A549 (cell line): ENCODE data around the gene RASD2. TPM values are rescaled to one million over a fixed set of nuclear protein-coding genes. Genes with fewer than 3 reads are reported as not detected.
A peak's percentile ranks its signal among the peaks of the same experiment; 100 is the strongest.

Experiments used
- ATAC-seq, 2 experiments: fragments of 200-7000 bp in 1 of 2; fragments of >200 bp in 1 of 2; cut with Nextera tagmentation in 1 of 2; cut with Tn5 transposase in 1 of 2; 3 replicates each; pipeline versions ENCODE4 v1.8.0 to v1.9.1; 2018 to 2020; ENCODE audit warnings: mild to moderate bottlenecking in 1 of 2, moderate library complexity in 1 of 2
- CTCF ChIA-PET: fragments of 300-600 bp; sonication (Branson Sonifier 250); formaldehyde crosslinking; extraction: SDS; loops from one replicate; lab custom pipeline; 2021; ENCODE audit warnings: antibody characterized with exemption, inconsistent platforms; lab: Yijun Ruan, JAX
- POLR2A ChIA-PET: fragments of 350-600 bp; formaldehyde crosslinking; extraction: SDS; loops from one replicate; lab custom pipeline; 2021; ENCODE audit warnings: antibody characterized with exemption, inconsistent platforms; lab: Yijun Ruan, JAX
- DNase-seq, 2 experiments: peaks; one replicate each; pipeline versions ENCODE4 v3.0.0 to v3.0.0-alpha.2; 2011 to 2016; ENCODE audit warnings: low read depth in 1 of 2, low spot score in 1 of 2
- FAIRE-seq: peaks from 2 replicates; lab custom pipeline; 2011; peaks lifted over from hg19 to GRCh38; lab: Jason Lieb, UNC
- H3K27ac ChIP-seq, 2 experiments: fragments of >200 bp; sonication (Bioruptor Twin); formaldehyde crosslinking; 3 replicates each; pipeline ENCODE4 v1.5.1; 2016 to 2017
- H3K4me1 ChIP-seq: fragments of >200 bp; sonication (Bioruptor Twin); formaldehyde crosslinking; 3 replicates; pipeline ENCODE4 v1.6.1; 2016
- H3K4me2 ChIP-seq: fragments of >200 bp; sonication (Bioruptor Twin); formaldehyde crosslinking; 3 replicates; pipeline ENCODE4 v1.6.1; 2016
- H3K4me3 ChIP-seq: fragments of >200 bp; sonication (Bioruptor Twin); formaldehyde crosslinking; 3 replicates; pipeline ENCODE4 v1.5.1; 2016
- H3K9me3 ChIP-seq: fragments of >200 bp; sonication (Bioruptor Twin); formaldehyde crosslinking; 3 replicates; pipeline ENCODE4 v1.6.1; 2016
- FOSL2 ChIP-seq, 2 experiments: fragments of 450-650 bp in 1 of 2; fragments of >200 bp in 1 of 2; sonication (Bioruptor Twin) in 1 of 2; formaldehyde crosslinking; IDR thresholded peaks; 2 replicates each; pipeline versions ENCODE4 v1.5.0 to v1.6.1; 2016 to 2020; ENCODE audit warnings: mild to moderate bottlenecking in 1 of 2, moderate library complexity in 1 of 2
- NPAS2 ChIP-seq: fragments of 250-450 bp; sonication (Bioruptor Pico); IDR thresholded peaks from 2 replicates; pipeline ENCODE4 v1.8.0; 2022; ENCODE audit warnings: mild to moderate bottlenecking, moderate library complexity, borderline replicate concordance
- WGBS: methylation state at CpG from one replicate; pipeline ENCODE4 v1.1.6; 2017; ENCODE audit errors: missing lambda C conversion rate; 5-methylcytosine and 5-hydroxymethylcytosine counted together
- polyA plus RNA-seq, 4 experiments: library from polyadenylated mRNA; depleted of rRNA in 3 of 4; stranded (reverse); fragments of >200 nt; fragmentation: RNase III in 1 of 4; extraction: RNeasy Plus Mini Kit Qiagen cat#74134 plus additional on column Dnase treatment in 1 of 4; gene quantifications; 2 replicates in 3 of 4; 3 replicates in 1 of 4; pipeline ENCODE4 v1.2.3, GENCODE V29; 2011 to 2017

Gene RASD2
- polyA plus RNA-seq, 2 of the 4 experiments (the other 2 are of a cell fraction) = 0.61 to 1.2 TPM

DNA sequence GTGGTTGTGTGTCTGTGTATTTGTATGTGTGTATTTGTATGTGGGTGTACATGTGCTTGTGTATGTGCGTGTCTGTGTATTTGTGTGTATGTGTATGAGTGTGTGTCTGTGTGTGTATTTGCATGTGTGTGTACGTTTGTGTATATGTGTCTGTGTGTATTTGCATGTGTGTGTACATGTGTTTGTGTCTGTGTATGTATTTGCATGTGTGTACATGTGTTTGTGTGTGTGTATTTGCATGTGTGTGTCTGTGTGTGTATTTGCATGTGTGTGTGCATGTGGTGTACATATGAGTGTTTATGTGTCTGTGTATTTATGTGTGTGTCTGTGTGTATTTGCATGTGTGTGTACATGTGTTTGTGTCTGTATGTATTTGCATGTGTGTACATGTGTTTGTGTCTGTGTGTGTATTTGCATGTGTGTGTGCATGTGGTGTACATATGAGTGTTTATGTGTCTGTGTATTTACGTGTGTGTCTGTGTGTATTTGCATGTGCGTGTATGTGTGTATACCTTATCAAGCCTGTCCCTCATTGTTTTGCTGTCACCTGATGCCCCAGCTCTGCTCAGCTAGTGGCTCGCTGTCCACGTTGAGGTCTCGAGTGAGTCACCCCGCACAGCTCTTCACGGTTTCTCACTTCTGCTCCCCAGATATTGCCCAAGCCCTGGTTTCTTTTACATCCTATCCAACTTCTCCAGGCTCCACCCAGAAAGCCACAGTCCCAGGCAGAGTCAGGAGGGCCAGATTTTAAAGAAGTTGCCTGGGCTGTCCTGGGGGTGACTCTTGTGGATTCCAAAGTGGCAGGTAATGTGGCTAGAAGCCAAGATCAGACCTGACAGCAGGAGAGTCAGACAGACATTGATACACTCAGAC, 61.3 kb downstream of the RASD2 start:
- peak in 1 of 2 experiments; percentile 43 for DNase-seq
- Histone ChIP-seq H3K9me3 (no peaks in the 10 kb centered on the region), H3K4me1 (peaks cover 17% of the 10 kb centered on the region), H3K4me2 (peak overlapping the region; percentile 16; the same call in 1 of the 3 replicates)
- POLR2A ChIA-PET = no interaction called here
- CTCF ChIA-PET = interaction anchor here (0.9 to 1.6 kb wide), 3 partner anchors 14 to 251 kb away, joined by 3 to 4 read pairs (median 4); partner anchors contain the start of gene MB
- TF ChIP-seq FOSL2 (IDR thresholded peaks at IDR 0.05) = no peak
- TF ChIP-seq FOSL2 (CRISPR knock-in tag; IDR thresholded peaks at IDR 0.05) = peak; percentile 41
- TF ChIP-seq NPAS2 = no peak
- TF ChIP-seq, all 56 proteins: peak for 1
- H3K4me3 ChIP-seq = no peak overlapping the region
- ATAC-seq (peak; percentile 61 to 86), FAIRE-seq (no peak)
- peak overlapping the region in 1 of 2 experiments; percentile 63; a peak in 3 of 6 replicates for H3K27ac ChIP-seq
- WGBS = 47% methylated on average over 9 of the region's 9 CpGs

Other genes starting within 250 kb of the RASD2 start
- gene TOM1, start 240.9 kb upstream of the RASD2 start, polyA plus RNA-seq (2011; rRNA removed) = 16.6 and 26.2 TPM in 2 replicates
- gene TOM1, start 240.9 kb upstream of the RASD2 start, polyA plus RNA-seq (2017; fragmentation: RNase III; extraction: RNeasy Plus Mini Kit Qiagen cat#74134 plus additional on column Dnase treatment) = 11.4 to 16.4 TPM (median 14.5 TPM) in 3 replicates
- gene HMOX1, start 159.7 kb upstream of the RASD2 start, polyA plus RNA-seq (2011; rRNA removed) = 97.7 and 129 TPM in 2 replicates
- gene HMOX1, start 159.7 kb upstream of the RASD2 start, polyA plus RNA-seq (2017; fragmentation: RNase III; extraction: RNeasy Plus Mini Kit Qiagen cat#74134 plus additional on column Dnase treatment) = 374 to 506 TPM (median 426 TPM) in 3 replicates
- gene MCM5, start 140.7 kb upstream of the RASD2 start, polyA plus RNA-seq (2011; rRNA removed) = 44.5 and 50.2 TPM in 2 replicates
- gene MCM5, start 140.7 kb upstream of the RASD2 start, polyA plus RNA-seq (2017; fragmentation: RNase III; extraction: RNeasy Plus Mini Kit Qiagen cat#74134 plus additional on column Dnase treatment) = 94.4 to 99.1 TPM (median 98.1 TPM) in 3 replicates
- 9.5 and 12.1 TPM in 2 replicates for gene MB, start 76.5 kb downstream of the RASD2 start, polyA plus RNA-seq (2011; rRNA removed)
- gene MB, start 76.5 kb downstream of the RASD2 start, polyA plus RNA-seq (2017; fragmentation: RNase III; extraction: RNeasy Plus Mini Kit Qiagen cat#74134 plus additional on column Dnase treatment) = 6.9 to 9.2 TPM (median 8.5 TPM) in 3 replicates
- gene APOL6, start 107.6 kb downstream of the RASD2 start, polyA plus RNA-seq (2011; rRNA removed) = 2.5 and 2.7 TPM in 2 replicates
- gene APOL6, start 107.6 kb downstream of the RASD2 start, polyA plus RNA-seq (2017; fragmentation: RNase III; extraction: RNeasy Plus Mini Kit Qiagen cat#74134 plus additional on column Dnase treatment) = 1.3 to 1.9 TPM (median 1.8 TPM) in 3 replicates
- not detected in 2 replicates for gene APOL5, start 177.0 kb downstream of the RASD2 start, polyA plus RNA-seq (2011; rRNA removed)
- gene APOL5, start 177.0 kb downstream of the RASD2 start, polyA plus RNA-seq (2017; fragmentation: RNase III; extraction: RNeasy Plus Mini Kit Qiagen cat#74134 plus additional on column Dnase treatment) = not detected in 3 replicates